ENCODE measurements around the gene TSSK2. TPM values are rescaled to one million over a fixed set of nuclear protein-coding genes. Genes with fewer than 3 reads are reported as not detected.

The TSSK2 gene
- total and polyA plus RNA-seq, 2 donors (not counting 3 experiments of a cell fraction or from before 2014, with no cell fraction given) = not detected

DNA sequence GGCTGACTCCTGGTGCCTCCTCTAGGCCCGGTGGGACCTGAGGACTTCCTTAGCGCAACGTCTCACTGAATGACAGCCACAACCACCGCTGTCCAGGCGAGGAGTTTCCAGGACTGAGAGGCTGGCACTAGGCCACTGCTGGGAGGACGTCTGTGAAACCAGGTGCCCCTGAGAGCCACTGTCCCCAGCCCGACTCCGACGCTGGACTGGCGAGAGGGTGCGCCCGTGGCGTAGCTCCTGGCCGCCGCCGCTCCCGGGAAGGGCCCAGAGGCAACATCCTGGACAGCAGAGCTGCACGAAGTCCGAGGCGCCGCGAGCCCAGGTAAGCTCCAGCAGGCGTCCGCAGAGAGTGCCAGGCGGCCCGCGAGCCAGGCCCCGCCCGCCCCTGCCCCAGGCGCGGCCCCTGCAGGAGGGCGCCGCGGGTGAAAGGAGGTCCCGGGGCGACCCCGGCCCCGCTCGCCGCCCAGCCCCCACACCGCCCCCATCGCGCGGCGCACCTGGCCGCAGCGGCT lies 9.4 kb upstream of the TSSK2 start:
- POLR2A ChIA-PET = no interaction called here

DNA sequence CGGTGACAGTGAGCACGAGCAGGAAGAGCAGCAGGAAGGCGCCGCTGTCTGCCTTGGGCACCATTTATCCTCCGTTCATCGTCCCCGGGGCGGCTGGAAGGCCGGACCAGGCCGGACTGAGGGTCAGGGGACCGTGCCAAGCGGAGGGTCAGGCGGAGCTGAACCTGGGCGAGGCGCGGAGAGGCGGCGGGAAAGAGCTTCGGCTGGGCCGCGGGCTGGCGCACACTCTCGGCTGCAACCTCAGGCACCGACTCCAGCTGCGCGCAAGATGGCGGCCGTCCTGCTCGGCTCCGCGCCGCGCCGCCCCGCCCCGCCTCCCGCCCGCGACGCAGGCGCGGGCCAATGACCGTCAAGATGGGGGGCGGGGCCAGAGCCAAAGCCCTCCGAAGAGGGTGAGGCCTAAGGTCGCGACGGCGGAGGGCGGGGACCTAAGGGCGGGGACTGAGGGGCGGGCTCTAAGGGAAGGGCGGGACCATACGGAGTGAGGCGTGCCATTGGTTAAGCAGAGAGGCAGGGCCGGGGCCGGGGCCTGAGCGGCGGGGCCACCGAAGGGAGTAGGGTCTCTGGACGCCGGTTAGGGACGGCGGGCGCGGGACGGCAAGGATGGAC lies 8.9 kb upstream of the TSSK2 start, which contains the start of gene DGCR2:
DGCR2 (minus strand) TSS at position 270 of the 609 bp plus-strand sequence; CDS start at position 64, 206 bp downstream.
- BruUV-seq (replicated peaks) = no TSS peak
- intact Hi-C loops (cut with micrococcal nuclease) (loop anchor here (1.0 to 2.0 kb wide), 2 partner anchors 22 to 37 kb away; partner anchors contain the start of gene ESS2), dilution Hi-C loops (cut with MboI; ENCODE audit: extremely low pct_ligation_motif_present, low sequenced_read_pairs) (no loop called here)
- peaks cover 7% of the 10 kb centered on the region for H4K20me1 ChIP-seq (replicated peaks; ENCODE audit: control insufficient read depth, extremely low read depth, insufficient read depth, low read length)
- H3K9ac ChIP-seq (replicated peaks; ENCODE audit: extremely low read depth, insufficient read depth, low read length) = peak within 1 kb of the TSS; percentile 78
- TF ChIP-seq MYC (IDR thresholded peaks at IDR 0.05; ENCODE audit: low read depth, low read length) (no peak), POLR2AphosphoS5 (IDR thresholded peaks at IDR 0.05; ENCODE audit: insufficient read depth, low read depth, low read length) (peak; percentile 81)
- H3K4me3 ChIP-seq (replicated peaks in 1 of 3; ENCODE audit: insufficient read depth in 1 of 3, low read depth in 1 of 3, low read length in 3 of 3) = peak within 1 kb of the TSS; percentile 61 to 91 (median 80)
- peak within 1 kb of the TSS; percentile 4 for H3K27ac ChIP-seq (ENCODE audit: insufficient read depth, low read depth, low read length)
- peak; percentile 92 for FAIRE-seq
- no peaks in the 10 kb centered on the region for H3K27me3 ChIP-seq (ENCODE audit: control insufficient read depth in 2 of 2, insufficient read depth in 2 of 2, low read length in 2 of 2)
- H3K79me2 ChIP-seq (ENCODE audit: control insufficient read depth, insufficient read depth, low read length) = peaks cover 43% of the 10 kb centered on the region
- H3K9me3 ChIP-seq (replicated peaks; ENCODE audit: control insufficient read depth, insufficient read depth, low read length) = no peaks in the 10 kb centered on the region
- H3K4me2 ChIP-seq (ENCODE audit: insufficient read depth, low read length) = peak within 1 kb of the TSS; percentile 91
- H2AFZ ChIP-seq (ENCODE audit: low read depth, low read length) = peak within 1 kb of the TSS; percentile 99
- H3K36me3 ChIP-seq (ENCODE audit: control insufficient read depth in 2 of 2, extremely low read depth in 1 of 2, insufficient read depth in 2 of 2, low read length in 2 of 2) = peaks cover 0 to 2% of the 10 kb centered on the region in 2 experiments
- POLR2A ChIA-PET = no interaction called here
- CTCF ChIA-PET = interaction anchor here (0.5 to 2.0 kb wide), 3 partner anchors 22 to 40 kb away, joined by 4 to 8 read pairs (median 4); partner anchors contain the start of gene ESS2
- H3K9me1 ChIP-seq (replicated peaks; ENCODE audit: control insufficient read depth, extremely low read depth, insufficient read depth, low read length) = no peaks in the 10 kb centered on the region
- DNase-seq (ENCODE audit: low read depth, low spot score) = peak; percentile 97
- peaks cover 9% of the 10 kb centered on the region for H3K4me1 ChIP-seq (ENCODE audit: control insufficient read depth, extremely low read depth, insufficient read depth, low read length)

More for the DNA sequence above, 9.4 kb upstream of the TSSK2 start:
- peak overlapping the region; percentile 91 for H3K4me2 ChIP-seq (ENCODE audit: insufficient read depth, low read length)
- H3K27me3 ChIP-seq (ENCODE audit: control insufficient read depth in 2 of 2, insufficient read depth in 2 of 2, low read length in 2 of 2) = no peaks in the 10 kb centered on the region
- no peaks in the 10 kb centered on the region for H3K9me3 ChIP-seq (replicated peaks; ENCODE audit: control insufficient read depth, insufficient read depth, low read length)
- H2AFZ ChIP-seq (ENCODE audit: low read depth, low read length) = peak overlapping the region; percentile 99
- CTCF ChIA-PET = interaction anchor here (0.5 to 1.5 kb wide), 2 partner anchors 37 to 41 kb away, joined by 4 read pairs; no protein-coding TSS in a partner anchor
- peak overlapping the region; percentile 4 for H3K27ac ChIP-seq (ENCODE audit: insufficient read depth, low read depth, low read length)
- H3K4me1 ChIP-seq (ENCODE audit: control insufficient read depth, extremely low read depth, insufficient read depth, low read length) = peaks cover 9% of the 10 kb centered on the region
- H3K36me3 ChIP-seq (ENCODE audit: control insufficient read depth in 2 of 2, extremely low read depth in 1 of 2, insufficient read depth in 2 of 2, low read length in 2 of 2) = peaks cover 0 to 2% of the 10 kb centered on the region in 2 experiments
- FAIRE-seq (peak; percentile 56), DNase-seq (ENCODE audit: low read depth, low spot score) (peak; percentile 54)
- H3K9ac ChIP-seq (replicated peaks; ENCODE audit: extremely low read depth, insufficient read depth, low read length) = peak overlapping the region; percentile 78
- no peaks in the 10 kb centered on the region for H3K9me1 ChIP-seq (replicated peaks; ENCODE audit: control insufficient read depth, extremely low read depth, insufficient read depth, low read length)
- dilution Hi-C loops (cut with MboI; ENCODE audit: extremely low pct_ligation_motif_present, low sequenced_read_pairs) = no loop called here
- H4K20me1 ChIP-seq (replicated peaks; ENCODE audit: control insufficient read depth, extremely low read depth, insufficient read depth, low read length) = peaks cover 7% of the 10 kb centered on the region
- TF ChIP-seq, protein P1, sequence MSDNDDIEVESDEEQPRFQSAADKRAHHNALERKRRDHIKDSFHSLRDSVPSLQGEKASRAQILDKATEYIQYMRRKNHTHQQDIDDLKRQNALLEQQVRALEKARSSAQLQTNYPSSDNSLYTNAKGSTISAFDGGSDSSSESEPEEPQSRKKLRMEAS (IDR thresholded peaks at IDR 0.05; ENCODE audit: insufficient read depth, insufficient read length) = no peak
- no peak for TF ChIP-seq EZH2 (IDR thresholded peaks at IDR 0.05; ENCODE audit: borderline replicate concordance, low read depth, low read length, severe bottlenecking)
- TF ChIP-seq POLR2A (IDR thresholded peaks at IDR 0.05; ENCODE audit: low read depth, low read length) = no peak
- TF ChIP-seq JUN (IDR thresholded peaks at IDR 0.05; ENCODE audit: borderline replicate concordance, insufficient read depth, insufficient read length, low read depth) = no peak
- TF ChIP-seq GATA2 (IDR thresholded peaks at IDR 0.05; ENCODE audit: insufficient read depth, insufficient read length, low read depth, low read length) = no peak
- no TSS peak for BruUV-seq (replicated peaks)
- intact Hi-C loops (cut with micrococcal nuclease) = loop anchor here (1.0 to 2.0 kb wide), 2 partner anchors 23 to 37 kb away; partner anchors contain the start of gene ESS2
- H3K79me2 ChIP-seq (ENCODE audit: control insufficient read depth, insufficient read depth, low read length) = peaks cover 48% of the 10 kb centered on the region
- peak overlapping the region; percentile 61 to 91 (median 80) for H3K4me3 ChIP-seq (replicated peaks in 1 of 3; ENCODE audit: insufficient read depth in 1 of 3, low read depth in 1 of 3, low read length in 3 of 3)
